Neural cell (in vitro differentiated cells): Measurements from ENCODE around the gene USP11. TPM values are rescaled to one million over a fixed set of nuclear protein-coding genes. Genes with fewer than 3 reads are reported as not detected.

Experiments used
- H2AFZ ChIP-seq: fragments of 200-600, 300-800 bp; sonication (generic), shearing (Covaris generic); 2 replicates; pipeline ENCODE4 v1.6.0; 2014; ENCODE audit warnings: low read depth, mild to moderate bottlenecking, antibody characterized with exemption, low read length, moderate library complexity
- H3F3A ChIP-seq: fragments of 200-600 bp; shearing (Covaris generic); 2 replicates; pipeline ENCODE4 v1.6.1; 2016; ENCODE audit warnings: mild to moderate bottlenecking, moderate library complexity, mixed read lengths, antibody characterized with exemption, low read length; ENCODE audit not compliant: insufficient read depth, poor library complexity, severe bottlenecking
- H3K27ac ChIP-seq: fragments of 200-600, 300-800 bp; sonication (generic), shearing (Covaris generic); 2 replicates; pipeline ENCODE4 v1.5.1; 2014; ENCODE audit warnings: mild to moderate bottlenecking, low read length, moderate library complexity
- H3K27me3 ChIP-seq: fragments of 300-800, 200-600 bp; sonication (generic), shearing (Covaris generic); 2 replicates; pipeline ENCODE4 v1.6.0; 2014; ENCODE audit warnings: mild to moderate bottlenecking, low read depth, low read length, moderate library complexity; ENCODE audit not compliant: insufficient read depth
- H3K36me3 ChIP-seq: fragments of 300-800, 200-600 bp; sonication (generic), shearing (Covaris generic); 2 replicates; pipeline ENCODE4 v1.5.1; 2014; ENCODE audit warnings: mild to moderate bottlenecking, antibody characterized with exemption, low read length, moderate library complexity; ENCODE audit not compliant: insufficient read depth
- H3K4me2 ChIP-seq: fragments of 300-800, 200-600 bp; sonication (generic), shearing (Covaris generic); 2 replicates; pipeline ENCODE4 v1.6.0; 2014; ENCODE audit warnings: mild to moderate bottlenecking, low read length
- H3K4me3 ChIP-seq: fragments of 300-800, 200-600 bp; sonication (generic), shearing (Covaris generic); 2 replicates; pipeline ENCODE4 v1.5.1; 2014; ENCODE audit warnings: mild to moderate bottlenecking, low read length, moderate library complexity
- H3K79me2 ChIP-seq: fragments of 200-600 bp; shearing (Covaris generic); replicated peaks from 2 replicates; pipeline ENCODE4 v1.6.0; 2014; ENCODE audit warnings: mild to moderate bottlenecking, low read length, moderate library complexity; ENCODE audit not compliant: insufficient read depth
- H3K9ac ChIP-seq: fragments of 300-800, 200-600 bp; sonication (generic), shearing (Covaris generic); 2 replicates; pipeline ENCODE4 v1.6.1; 2016; ENCODE audit warnings: mild to moderate bottlenecking, low read length, mixed read lengths
- H3K9me2 ChIP-seq: fragments of 200-600 bp; shearing (Covaris generic); 2 replicates; pipeline ENCODE4 v1.6.1; 2016; ENCODE audit warnings: mild to moderate bottlenecking, low read length, mixed read lengths; ENCODE audit not compliant: insufficient read depth
- H3K9me3 ChIP-seq: fragments of 200-600, 300-800 bp; sonication (generic), shearing (Covaris generic); 2 replicates; pipeline ENCODE4 v1.6.1; 2016; ENCODE audit warnings: mild to moderate bottlenecking, mixed run types, low read length, moderate library complexity, mixed read lengths
- H4K20me1 ChIP-seq: fragments of 200-600 bp; shearing (Covaris generic); 2 replicates; pipeline ENCODE4 v1.6.1; 2016; ENCODE audit warnings: mild to moderate bottlenecking, mixed run types; ENCODE audit not compliant: insufficient read depth
- CTCF ChIP-seq: fragments of 450-650 bp; IDR thresholded peaks from 2 replicates; pipeline ENCODE4 v1.5.1; 2014; ENCODE audit warnings: antibody characterized with exemption, mild to moderate bottlenecking, moderate library complexity; ENCODE audit not compliant: poor library complexity, severe bottlenecking
- EP300 ChIP-seq: fragments of 450-650 bp; conservative IDR thresholded peaks from 2 replicates; pipeline ENCODE4 v1.6.1; 2014; ENCODE audit warnings: antibody characterized with exemption, mild to moderate bottlenecking, moderate library complexity; ENCODE audit not compliant: poor library complexity, severe bottlenecking
- EZH2 ChIP-seq: fragments of 200-600, 300-800 bp; shearing (Covaris generic), sonication (generic); IDR thresholded peaks from 2 replicates; pipeline ENCODE4 v1.6.1; 2014; ENCODE audit warnings: antibody characterized with exemption, low read length, borderline replicate concordance, mild to moderate bottlenecking; ENCODE audit not compliant: insufficient read depth, poor library complexity, severe bottlenecking
- MXI1 ChIP-seq: fragments of 450-650 bp; conservative IDR thresholded peaks from 2 replicates; pipeline ENCODE4 v1.6.1; 2014; ENCODE audit warnings: antibody characterized with exemption, mild to moderate bottlenecking; ENCODE audit not compliant: poor library complexity, severe bottlenecking
- POLR2AphosphoS5 ChIP-seq: IDR thresholded peaks from 2 replicates; pipeline ENCODE4 v1.6.1; 2012
- RAD21 ChIP-seq: fragments of 450-650 bp; conservative IDR thresholded peaks from 2 replicates; pipeline ENCODE4 v1.6.1; 2014; ENCODE audit warnings: antibody characterized with exemption, mild to moderate bottlenecking, moderate library complexity
- REST ChIP-seq: IDR thresholded peaks from 2 replicates; pipeline ENCODE4 v1.6.1; 2012; ENCODE audit warnings: borderline replicate concordance
- SMC3 ChIP-seq: fragments of 450-650 bp; conservative IDR thresholded peaks from 2 replicates; pipeline ENCODE4 v1.6.1; 2014; ENCODE audit warnings: antibody characterized with exemption, mild to moderate bottlenecking, moderate library complexity; ENCODE audit not compliant: poor library complexity
- TAF1 ChIP-seq: IDR thresholded peaks from 2 replicates; pipeline ENCODE4 v1.6.1; 2012; ENCODE audit warnings: low read depth
- polyA plus RNA-seq: library from polyadenylated mRNA; depleted of rRNA; stranded (reverse); fragments of >200 nt; gene quantifications from 2 replicates; pipeline ENCODE4 v1.2.3, GENCODE V29; 2014

USP11 gene
- polyA plus RNA-seq, 1 donor from 2014 or later: 184 TPM

- Histone ChIP-seq H3K79me2 (peaks cover 19% of the 10 kb centered on the region), H3K36me3 (no peaks in the 10 kb centered on the region)
These were observed 42.2 kb upstream of the USP11 start for GRCh38 chrX:47190445-47191269.

More at GRCh38 chrX:47190445-47191269, 42.2 kb upstream of the USP11 start:
- no peak overlapping the region for H3K9ac ChIP-seq
- H3K4me2 ChIP-seq: no peak overlapping the region
- no peak for TF ChIP-seq EZH2
- no peak for TF ChIP-seq SMC3
- peak; percentile 60 for TF ChIP-seq MXI1
- TF ChIP-seq EP300: no peak
- no peak for TF ChIP-seq TAF1
- TF ChIP-seq POLR2AphosphoS5: peak; percentile 38
- TF ChIP-seq CTCF: no peak
- TF ChIP-seq RAD21: no peak
- TF ChIP-seq REST: no peak
- no peak overlapping the region for H3K27ac ChIP-seq
- no peaks in the 10 kb centered on the region for H3K9me2 ChIP-seq
- H4K20me1 ChIP-seq: no peaks in the 10 kb centered on the region
- no peak overlapping the region for H2AFZ ChIP-seq
- peak overlapping the region; percentile 63 for H3K4me3 ChIP-seq
- no peaks in the 10 kb centered on the region for H3K27me3 ChIP-seq
- no peaks in the 10 kb centered on the region for H3F3A ChIP-seq
- no peaks in the 10 kb centered on the region for H3K9me3 ChIP-seq
